Measurements from ENCODE around the gene CLDN19. TPM values are rescaled to one million over a fixed set of nuclear protein-coding genes. Genes with fewer than 3 reads are reported as not detected.

Gene CLDN19
- total and polyA plus RNA-seq, 2 of the 8 experiments (the other 6 are each of a cell fraction or from before 2014, with no cell fraction given) = 9.7 to 17.2 TPM

DNA sequence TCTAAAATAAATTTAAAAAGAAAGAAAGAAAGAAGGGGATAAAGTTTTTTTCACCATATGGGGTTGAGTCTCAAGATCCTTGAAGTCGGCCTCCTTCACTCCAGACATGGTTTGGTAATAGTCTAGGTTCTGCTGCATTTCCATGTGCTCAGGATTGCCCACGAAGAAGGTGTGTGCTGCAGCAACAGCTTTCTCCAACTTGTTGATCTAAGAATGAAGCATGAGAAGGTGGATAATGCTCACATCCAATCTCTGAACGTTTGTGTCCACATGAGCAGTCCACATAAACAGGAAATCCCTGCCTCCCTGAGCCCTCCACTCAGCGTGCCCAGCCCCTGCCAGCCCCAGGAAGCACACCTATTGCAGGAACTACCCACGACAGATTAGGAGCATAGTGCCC lies 22.2 kb upstream of the CLDN19 start:
- H3K4me2 ChIP-seq (ENCODE audit: insufficient read depth in 1 of 2, low read depth in 2 of 2, low read length in 2 of 2) = no peak overlapping the region
- H2BK12ac ChIP-seq (ENCODE audit: low read depth, low read length) = no peak overlapping the region
- H4K5ac ChIP-seq (ENCODE audit: insufficient read length, low read depth, low read length) = no peak overlapping the region
- no peak overlapping the region for H2BK5ac ChIP-seq (ENCODE audit: low read depth, low read length)
- no peaks in the 10 kb centered on the region; a peak in 2 of 7 replicates for H3K4me1 ChIP-seq (replicated peaks in 1 of 4; ENCODE audit: control insufficient read depth in 3 of 4, insufficient read depth in 4 of 4, low read length in 3 of 4)
- H3K14ac ChIP-seq (ENCODE audit: insufficient read length) = no peak overlapping the region
- no peak overlapping the region for H3K4ac ChIP-seq (replicated peaks; ENCODE audit: insufficient read length, low read depth, low read length)
- H3K4me3 ChIP-seq (ENCODE audit: extremely low read depth in 1 of 4, insufficient read depth in 2 of 4, low read depth in 3 of 4, low read length in 4 of 4) = no peak overlapping the region
- H2BK20ac ChIP-seq (ENCODE audit: low read length) = no peak overlapping the region
- no peak for DNase-seq (ENCODE audit: low read depth in 1 of 2, low spot score in 2 of 2)
- H2AFZ ChIP-seq (ENCODE audit: low read length) = no peak overlapping the region
- H3K23ac ChIP-seq (ENCODE audit: insufficient read length) = no peak overlapping the region
- TF ChIP-seq FOSL1 (IDR thresholded peaks at IDR 0.05; ENCODE audit: insufficient read depth, low read depth, low read length) = no peak
- TF ChIP-seq NANOG (IDR thresholded peaks at IDR 0.05; ENCODE audit: insufficient read depth, low read depth, low read length, poor library complexity, severe bottlenecking) = no peak
- H2AK5ac ChIP-seq (ENCODE audit: low read depth, low read length) = no peak overlapping the region
- H2BK120ac ChIP-seq (replicated peaks; ENCODE audit: low read depth, low read length) = no peak overlapping the region
- WGBS, 2 experiments (ENCODE audit: extremely low coverage in 1 of 2, insufficient coverage in 1 of 2, insufficient read length in 1 of 2, insufficient replicate concordance in 2 of 2, low coverage in 1 of 2, low lambda C conversion rate in 2 of 2, missing lambda C conversion rate in 1 of 2) = 90% methylated on average over 5 of the region's 5 CpGs; no CpG with 5 or more reads in 1 of the 2 experiments
- peaks cover 4 to 15% of the 10 kb centered on the region in 2 experiments; a peak in 3 of 4 replicates for H3K79me2 ChIP-seq (ENCODE audit: control insufficient read depth in 1 of 2, insufficient read depth in 2 of 2, low read length in 2 of 2)
- no peaks in the 10 kb centered on the region for H3K79me1 ChIP-seq (ENCODE audit: low read depth, low read length)
- ChIA-PET CTCF (ENCODE audit: partially characterized antibody) (interaction anchor here (0.6 to 1.9 kb wide), 5 partner anchors 9 to 951 kb away, joined by 3 to 7 read pairs (median 3); no protein-coding TSS in a partner anchor), POLR2A (ENCODE audit: partially characterized antibody) (interaction anchor here (0.7 kb wide), 1 partner anchor 297 kb away, joined by 3 read pairs; no protein-coding TSS in a partner anchor)
- no peak overlapping the region for H4K91ac ChIP-seq (replicated peaks; ENCODE audit: insufficient read length, low read length)
- no peak overlapping the region for H4K8ac ChIP-seq (ENCODE audit: extremely low read depth, insufficient read depth, low read length)
- H3K56ac ChIP-seq (replicated peaks; ENCODE audit: insufficient read length, low read depth, low read length) = no peak overlapping the region
- H3K9ac ChIP-seq (replicated peaks in 1 of 4; ENCODE audit: extremely low read depth in 1 of 4, low read depth in 3 of 4, low read length in 3 of 4) = no peak overlapping the region
- no peak overlapping the region for H2BK15ac ChIP-seq (ENCODE audit: low read length)
- H3K23me2 ChIP-seq (ENCODE audit: low read depth, low read length) = peaks cover 7% of the 10 kb centered on the region
- H3K27me3 ChIP-seq (replicated peaks in 1 of 4; ENCODE audit: control insufficient read depth in 3 of 4, extremely low read depth in 1 of 4, insufficient read depth in 3 of 4, low read length in 3 of 4) = no peaks in the 10 kb centered on the region
- H3K36me3 ChIP-seq (ENCODE audit: control insufficient read depth in 2 of 4, insufficient read depth in 4 of 4, low read length in 3 of 4) = peaks cover 0 to 19% (median 14%) of the 10 kb centered on the region in 4 experiments; a peak in 6 of 8 replicates
- no peaks in the 10 kb centered on the region for H3K9me3 ChIP-seq (ENCODE audit: insufficient read depth in 2 of 2, low read depth in 1 of 2, low read length in 1 of 2)
- H4K20me1 ChIP-seq (replicated peaks in 1 of 2; ENCODE audit: control insufficient read depth in 1 of 2, insufficient read depth in 2 of 2, low read length in 2 of 2) = peaks cover 0 to 4% of the 10 kb centered on the region in 2 experiments
- H3K27ac ChIP-seq (ENCODE audit: low read depth, low read length) = no peak overlapping the region
- H3K18ac ChIP-seq (ENCODE audit: extremely low read depth, low read length) = no peak overlapping the region
- no peak for FAIRE-seq

Data from H1 (cell line).